ENCODE results near the gene CHD9.

The CHD9 gene

GRCh38 chr16:53282975-53283946 lies 228.5 kb downstream of the CHD9 start:
- TF ChIP-seq CTCF (IDR thresholded peaks at IDR 0.05; ENCODE audit: low read depth, low read length, missing control alignments), result peak; percentile 61
- in situ Hi-C loops (cut with HindIII; ENCODE audit: low sequenced_read_pairs), result loop anchor here (5.0 kb wide), 1 partner anchor 51 kb away; no protein-coding TSS in a partner anchor
- no peak overlapping the region for H3K4me3 ChIP-seq (ENCODE audit: low read depth, low read length)
- DNase-seq (ENCODE audit: low read depth), result peak; percentile 18

- in situ Hi-C loops (cut with HindIII; ENCODE audit: low sequenced_read_pairs), result no loop called here
- DNase-seq (ENCODE audit: low read depth), result no peak
- no peak for TF ChIP-seq CTCF (IDR thresholded peaks at IDR 0.05; ENCODE audit: low read depth, low read length, missing control alignments)
- no peak overlapping the region for H3K4me3 ChIP-seq (ENCODE audit: low read depth, low read length)
Observed at GRCh38 chr16:53285236-53285635, 230.4 kb downstream of the CHD9 start.

GRCh38 chr16:53290520-53290919 lies 235.7 kb downstream of the CHD9 start:
- H3K4me3 ChIP-seq (ENCODE audit: low read depth, low read length), result no peak overlapping the region
- TF ChIP-seq CTCF (IDR thresholded peaks at IDR 0.05; ENCODE audit: low read depth, low read length, missing control alignments), result no peak
- in situ Hi-C loops (cut with HindIII; ENCODE audit: low sequenced_read_pairs), result no loop called here
- DNase-seq (ENCODE audit: low read depth), result no peak

- in situ Hi-C loops (cut with HindIII; ENCODE audit: low sequenced_read_pairs), result no loop called here
- no peak for DNase-seq (ENCODE audit: low read depth)
- no peak overlapping the region for H3K4me3 ChIP-seq (ENCODE audit: low read depth, low read length)
- no peak for TF ChIP-seq CTCF (IDR thresholded peaks at IDR 0.05; ENCODE audit: low read depth, low read length, missing control alignments)
Observed at GRCh38 chr16:53291757-53292392, 237.1 kb downstream of the CHD9 start.

GRCh38 chr16:53297477-53297876 lies 242.7 kb downstream of the CHD9 start:
- in situ Hi-C loops (cut with HindIII; ENCODE audit: low sequenced_read_pairs), result no loop called here
- no peak overlapping the region for H3K4me3 ChIP-seq (ENCODE audit: low read depth, low read length)
- no peak for TF ChIP-seq CTCF (IDR thresholded peaks at IDR 0.05; ENCODE audit: low read depth, low read length, missing control alignments)
- no peak for DNase-seq (ENCODE audit: low read depth)

- in situ Hi-C loops (cut with HindIII; ENCODE audit: low sequenced_read_pairs), result no loop called here
- H3K4me3 ChIP-seq (ENCODE audit: low read depth, low read length), result no peak overlapping the region
- TF ChIP-seq CTCF (IDR thresholded peaks at IDR 0.05; ENCODE audit: low read depth, low read length, missing control alignments), result no peak
- no peak for DNase-seq (ENCODE audit: low read depth)
Observed at GRCh38 chr16:53304334-53304733, 249.5 kb downstream of the CHD9 start.
